Measurements from ENCODE around the gene LMO7. TPM values are rescaled to one million over a fixed set of nuclear protein-coding genes. Genes with fewer than 3 reads are reported as not detected.

Gene LMO7
- total RNA-seq, 2 donors from 2014 or later, result 262 to 273 TPM

- DNase-seq (no peak), ATAC-seq (peak in 1 of 2 donors; percentile 21)
- intact Hi-C loops (cut with DNase I), result loop anchor here in 1 of 2 donors (5.0 kb wide), 1 partner anchor 42 kb away; no protein-coding TSS in a partner anchor
Observed at GRCh38 chr13:75804605-75805004, 168.5 kb downstream of the LMO7 start.

GRCh38 chr13:75806117-75806516 lies 170.0 kb downstream of the LMO7 start:
- no peak for DNase-seq
- peak in 1 of 2 donors; percentile 64 for ATAC-seq
- intact Hi-C loops (cut with DNase I), result no loop called here

- DNase-seq, result no peak
- no peak for ATAC-seq
- intact Hi-C loops (cut with DNase I), result no loop called here
Observed at GRCh38 chr13:75811361-75811760, 175.2 kb downstream of the LMO7 start.

GRCh38 chr13:75811841-75812240 lies 175.7 kb downstream of the LMO7 start:
- ATAC-seq, result no peak

GRCh38 chr13:75812751-75813181 lies 176.6 kb downstream of the LMO7 start:
- ATAC-seq (peak; percentile 27 to 82), DNase-seq (no peak)
- intact Hi-C loops (cut with DNase I), result loop anchor here in 1 of 2 donors (2.0 kb wide), 1 partner anchor 116 kb away; no protein-coding TSS in a partner anchor

More at GRCh38 chr13:75811841-75812240, 175.7 kb downstream of the LMO7 start:
- no peak for DNase-seq
- intact Hi-C loops (cut with DNase I), result loop anchor here in 1 of 2 donors (2.0 kb wide), 1 partner anchor 115 kb away; no protein-coding TSS in a partner anchor

GRCh38 chr13:75813323-75813722 lies 177.2 kb downstream of the LMO7 start:
- peak; percentile 68 to 76 for ATAC-seq
- no peak for DNase-seq
- intact Hi-C loops (cut with DNase I), result loop anchor here in 1 of 2 donors (2.0 kb wide), 1 partner anchor 117 kb away; no protein-coding TSS in a partner anchor

- intact Hi-C loops (cut with DNase I), result no loop called here
- DNase-seq, result no peak
- no peak for ATAC-seq
Observed at GRCh38 chr13:75818179-75818967, 182.2 kb downstream of the LMO7 start.

GRCh38 chr13:75818968-75819225 lies 182.8 kb downstream of the LMO7 start:
- DNase-seq, result no peak
- no peak for ATAC-seq
- intact Hi-C loops (cut with DNase I), result no loop called here

GRCh38 chr13:75825161-75825560 lies 189.0 kb downstream of the LMO7 start:
- intact Hi-C loops (cut with DNase I), result no loop called here
- DNase-seq, result no peak
- no peak for ATAC-seq

GRCh38 chr13:75825594-75825993 lies 189.5 kb downstream of the LMO7 start:
- intact Hi-C loops (cut with DNase I), result no loop called here
- no peak for ATAC-seq
- DNase-seq, result no peak

GRCh38 chr13:75826391-75826790 lies 190.3 kb downstream of the LMO7 start:
- no peak for ATAC-seq
- intact Hi-C loops (cut with DNase I), result no loop called here
- no peak for DNase-seq

GRCh38 chr13:75829830-75830229 lies 193.7 kb downstream of the LMO7 start:
- intact Hi-C loops (cut with DNase I), result no loop called here
- no peak for ATAC-seq
- DNase-seq, result no peak

GRCh38 chr13:75830842-75831241 lies 194.7 kb downstream of the LMO7 start:
- intact Hi-C loops (cut with DNase I), result no loop called here
- DNase-seq (no peak), ATAC-seq (peak in 1 of 2 donors; percentile 56)

GRCh38 chr13:75831389-75831788 lies 195.3 kb downstream of the LMO7 start:
- DNase-seq, result no peak
- intact Hi-C loops (cut with DNase I), result no loop called here
- ATAC-seq, result no peak

- intact Hi-C loops (cut with DNase I), result no loop called here
- DNase-seq (no peak), ATAC-seq (no peak)
Observed at GRCh38 chr13:75832812-75833211, 196.7 kb downstream of the LMO7 start.

- ATAC-seq, result no peak
- intact Hi-C loops (cut with DNase I), result no loop called here
Observed at GRCh38 chr13:75836441-75836840, 200.3 kb downstream of the LMO7 start.

GRCh38 chr13:75838366-75839005 lies 202.4 kb downstream of the LMO7 start:
- DNase-seq, result no peak
- ATAC-seq, result no peak
- intact Hi-C loops (cut with DNase I), result no loop called here

More at GRCh38 chr13:75836441-75836840, 200.3 kb downstream of the LMO7 start:
- DNase-seq, result no peak

- DNase-seq (no peak), ATAC-seq (no peak)
- intact Hi-C loops (cut with DNase I), result no loop called here
Observed at GRCh38 chr13:75839406-75839805, 203.3 kb downstream of the LMO7 start.

GRCh38 chr13:75841905-75842304 lies 205.8 kb downstream of the LMO7 start:
- no peak for ATAC-seq
- DNase-seq, result no peak
- intact Hi-C loops (cut with DNase I), result loop anchor here in 1 of 2 donors (10.0 kb wide), 1 partner anchor 147 kb away; no protein-coding TSS in a partner anchor

- no peak for DNase-seq
- intact Hi-C loops (cut with DNase I), result loop anchor here in 1 of 2 donors (10.0 kb wide), 1 partner anchor 148 kb away; no protein-coding TSS in a partner anchor
- ATAC-seq, result no peak
Observed at GRCh38 chr13:75843074-75843473, 206.9 kb downstream of the LMO7 start.

All from left cardiac atrium (tissue), 4 donors.